Fibroblast of peridontal ligament (primary cell): ENCODE results near the gene BTG1.
"Not testable (repeated sequence)": the region's sequence is repeated elsewhere in the genome, so short reads cannot be mapped to it uniquely, and the experiment has no call there.

Source experiments
- DNase-seq: peaks from one replicate; pipeline ENCODE4 v3.0.0-alpha.2; 2010; ENCODE audit errors: extremely low read depth

Gene BTG1

GRCh38 chr12:92149563-92149962, 3.9 kb upstream of the BTG1 start:
- no peak for DNase-seq

GRCh38 chr12:92147491-92147890, 1.8 kb upstream of the BTG1 start:
- DNase-seq = no peak

- peak; percentile 62 for DNase-seq
These were observed 1.0 kb upstream of the BTG1 start for GRCh38 chr12:92146497-92147224.

GRCh38 chr12:92145481-92145730, 240 bp downstream of the BTG1 start:
- DNase-seq = no peak

- no peak for DNase-seq
These were observed 790 bp downstream of the BTG1 start for GRCh38 chr12:92144631-92145480.

- DNase-seq = peak; percentile 98
These were observed 1.7 kb downstream of the BTG1 start for GRCh38 chr12:92143686-92144630.

- no peak for DNase-seq
These were observed 2.4 kb downstream of the BTG1 start for GRCh38 chr12:92143258-92143657.

- no peak for DNase-seq
These were observed 3.3 kb downstream of the BTG1 start for GRCh38 chr12:92142251-92142926.

GRCh38 chr12:92141591-92142121, 4.0 kb downstream of the BTG1 start:
- no peak for DNase-seq

- no peak for DNase-seq
These were observed 4.6 kb downstream of the BTG1 start for GRCh38 chr12:92140896-92141536.

- DNase-seq = no peak
These were observed 5.5 kb downstream of the BTG1 start for GRCh38 chr12:92140156-92140555.

- DNase-seq = no peak
These were observed 6.0 kb downstream of the BTG1 start for GRCh38 chr12:92139634-92140150.

- no peak for DNase-seq
These were observed 7.0 kb downstream of the BTG1 start for GRCh38 chr12:92138626-92139025.

GRCh38 chr12:92138144-92138543, 7.5 kb downstream of the BTG1 start:
- DNase-seq = no peak

GRCh38 chr12:92136965-92137721, 8.5 kb downstream of the BTG1 start:
- DNase-seq = peak; percentile 96

GRCh38 chr12:92136026-92136730, 9.5 kb downstream of the BTG1 start:
- no peak for DNase-seq

GRCh38 chr12:92135541-92135940, 10.1 kb downstream of the BTG1 start:
- DNase-seq = not testable (repeated sequence)

GRCh38 chr12:92134638-92135274, 10.9 kb downstream of the BTG1 start:
- peak; percentile 91 for DNase-seq
